ENCODE measurements around the gene FOXQ1. TPM values are rescaled to one million over a fixed set of nuclear protein-coding genes. Genes with fewer than 3 reads are reported as not detected.

FOXQ1 gene
- total and polyA plus RNA-seq, 2 donors (not counting 3 experiments of a cell fraction or from before 2014, with no cell fraction given), result not detected

DNA sequence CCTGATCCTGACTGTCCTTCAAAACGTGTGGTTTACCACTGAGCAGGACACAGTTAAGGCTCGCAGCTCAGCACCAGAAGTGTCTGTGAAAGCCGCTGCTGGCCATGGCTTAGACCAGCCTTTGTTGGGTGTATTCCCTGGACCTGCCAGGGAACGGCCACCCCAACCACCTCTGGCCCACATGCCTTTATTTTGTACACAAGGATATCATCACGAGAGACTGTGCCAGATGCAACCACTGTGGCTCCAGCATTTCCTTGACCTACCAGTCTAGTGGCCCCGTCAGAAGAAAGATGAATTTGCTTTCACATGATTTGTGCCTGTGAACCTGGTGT is 49.2 kb upstream of the FOXQ1 start:
- Histone ChIP-seq H3K4me1 (ENCODE audit: control insufficient read depth, extremely low read depth, insufficient read depth, low read length) (no peaks in the 10 kb centered on the region), H3K9me3 (replicated peaks; ENCODE audit: control insufficient read depth, insufficient read depth, low read length) (no peaks in the 10 kb centered on the region), H3K27me3 (ENCODE audit: control insufficient read depth in 2 of 2, insufficient read depth in 2 of 2, low read length in 2 of 2) (no peaks in the 10 kb centered on the region), H2AFZ (ENCODE audit: low read depth, low read length) (no peak overlapping the region), H4K20me1 (replicated peaks; ENCODE audit: control insufficient read depth, extremely low read depth, insufficient read depth, low read length) (no peaks in the 10 kb centered on the region), H3K79me2 (ENCODE audit: control insufficient read depth, insufficient read depth, low read length) (no peaks in the 10 kb centered on the region), H3K36me3 (ENCODE audit: control insufficient read depth in 2 of 2, extremely low read depth in 1 of 2, insufficient read depth in 2 of 2, low read length in 2 of 2) (no peaks in the 10 kb centered on the region), H3K4me3 (replicated peaks in 1 of 3; ENCODE audit: insufficient read depth in 1 of 3, low read depth in 1 of 3, low read length in 3 of 3) (no peak overlapping the region), H3K4me2 (ENCODE audit: insufficient read depth, low read length) (no peak overlapping the region), H3K9me1 (replicated peaks; ENCODE audit: control insufficient read depth, extremely low read depth, insufficient read depth, low read length) (no peaks in the 10 kb centered on the region), H3K9ac (replicated peaks; ENCODE audit: extremely low read depth, insufficient read depth, low read length) (no peak overlapping the region), H3K27ac (ENCODE audit: insufficient read depth, low read depth, low read length) (no peak overlapping the region)
- no peak for DNase-seq (ENCODE audit: low read depth, low spot score)
- no peak for TF ChIP-seq POLR2AphosphoS5 (IDR thresholded peaks at IDR 0.05; ENCODE audit: insufficient read depth, low read depth, low read length)
- TF ChIP-seq, protein P1, sequence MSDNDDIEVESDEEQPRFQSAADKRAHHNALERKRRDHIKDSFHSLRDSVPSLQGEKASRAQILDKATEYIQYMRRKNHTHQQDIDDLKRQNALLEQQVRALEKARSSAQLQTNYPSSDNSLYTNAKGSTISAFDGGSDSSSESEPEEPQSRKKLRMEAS (IDR thresholded peaks at IDR 0.05; ENCODE audit: insufficient read depth, insufficient read length), result no peak
- no peak for TF ChIP-seq JUN (IDR thresholded peaks at IDR 0.05; ENCODE audit: borderline replicate concordance, insufficient read depth, insufficient read length, low read depth)
- TF ChIP-seq POLR2A (IDR thresholded peaks at IDR 0.05; ENCODE audit: low read depth, low read length), result no peak
- no peak for TF ChIP-seq FOS (IDR thresholded peaks at IDR 0.05; ENCODE audit: borderline replicate concordance, insufficient read depth, low read length)
- TF ChIP-seq EZH2 (IDR thresholded peaks at IDR 0.05; ENCODE audit: borderline replicate concordance, low read depth, low read length, severe bottlenecking), result no peak
- no peak for TF ChIP-seq MYC (IDR thresholded peaks at IDR 0.05; ENCODE audit: low read depth, low read length)
- TF ChIP-seq, protein P2, sequence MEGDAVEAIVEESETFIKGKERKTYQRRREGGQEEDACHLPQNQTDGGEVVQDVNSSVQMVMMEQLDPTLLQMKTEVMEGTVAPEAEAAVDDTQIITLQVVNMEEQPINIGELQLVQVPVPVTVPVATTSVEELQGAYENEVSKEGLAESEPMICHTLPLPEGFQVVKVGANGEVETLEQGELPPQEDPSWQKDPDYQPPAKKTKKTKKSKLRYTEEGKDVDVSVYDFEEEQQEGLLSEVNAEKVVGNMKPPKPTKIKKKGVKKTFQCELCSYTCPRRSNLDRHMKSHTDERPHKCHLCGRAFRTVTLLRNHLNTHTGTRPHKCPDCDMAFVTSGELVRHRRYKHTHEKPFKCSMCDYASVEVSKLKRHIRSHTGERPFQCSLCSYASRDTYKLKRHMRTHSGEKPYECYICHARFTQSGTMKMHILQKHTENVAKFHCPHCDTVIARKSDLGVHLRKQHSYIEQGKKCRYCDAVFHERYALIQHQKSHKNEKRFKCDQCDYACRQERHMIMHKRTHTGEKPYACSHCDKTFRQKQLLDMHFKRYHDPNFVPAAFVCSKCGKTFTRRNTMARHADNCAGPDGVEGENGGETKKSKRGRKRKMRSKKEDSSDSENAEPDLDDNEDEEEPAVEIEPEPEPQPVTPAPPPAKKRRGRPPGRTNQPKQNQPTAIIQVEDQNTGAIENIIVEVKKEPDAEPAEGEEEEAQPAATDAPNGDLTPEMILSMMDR (IDR thresholded peaks at IDR 0.05; ENCODE audit: extremely low read depth in 1 of 2, insufficient read depth in 1 of 2, low read depth in 1 of 2, low read length in 2 of 2), result no peak
- no peak for TF ChIP-seq GATA2 (IDR thresholded peaks at IDR 0.05; ENCODE audit: insufficient read depth, insufficient read length, low read depth, low read length)
- dilution Hi-C loops (cut with MboI; ENCODE audit: extremely low pct_ligation_motif_present, low sequenced_read_pairs) (no loop called here), intact Hi-C loops (cut with micrococcal nuclease) (loop anchor here (1.0 kb wide), 1 partner anchor 119 kb away; no protein-coding TSS in a partner anchor)
- ChIA-PET POLR2A (no interaction called here), CTCF (no interaction called here)
- no peak for FAIRE-seq
- no TSS peak for BruUV-seq (replicated peaks)

Measured in endothelial cell of umbilical vein (primary cell).